Bronchial epithelial cell (primary cell): Measurements from ENCODE around the gene RANBP10. TPM values are rescaled to one million over a fixed set of nuclear protein-coding genes. Genes with fewer than 3 reads are reported as not detected.

Source experiments
- DNase-seq: peaks from one replicate; pipeline ENCODE4 v3.0.0-alpha.2; 2010; ENCODE audit warnings: low read depth
- FAIRE-seq: peaks from 2 replicates; lab custom pipeline; 2011; peaks lifted over from hg19 to GRCh38; lab: Jason Lieb, UNC
- H3K27me3 ChIP-seq: 2 replicates; pipeline ENCODE4 v1.5.1; 2011; ENCODE audit warnings: low read length; ENCODE audit not compliant: control insufficient read depth, insufficient read depth
- H3K36me3 ChIP-seq: 2 replicates; pipeline ENCODE4 v1.5.1; 2011; ENCODE audit warnings: low read length; ENCODE audit not compliant: control insufficient read depth, insufficient read depth
- H3K4me3 ChIP-seq: 2 replicates; pipeline ENCODE4 v1.5.1; 2011; ENCODE audit warnings: mild to moderate bottlenecking, low read depth, low read length, control low read depth
- total RNA-seq: library from RNA; depleted of rRNA; stranded (reverse); fragments of >200 nt; gene quantifications from 2 replicates; pipeline ENCODE4 v1.2.1, GENCODE V29; 2014
- TF ChIP-seq, protein P1 (sequence below): IDR thresholded peaks from 2 replicates; pipeline ENCODE4 v1.5.1; 2011; ENCODE audit warnings: mild to moderate bottlenecking, moderate library complexity, low read length, control low read depth, inconsistent platforms; ENCODE audit not compliant: insufficient read depth, severe bottlenecking

Gene RANBP10
- total RNA-seq, 1 donor from 2014 or later, result 2.6 TPM

DNA sequence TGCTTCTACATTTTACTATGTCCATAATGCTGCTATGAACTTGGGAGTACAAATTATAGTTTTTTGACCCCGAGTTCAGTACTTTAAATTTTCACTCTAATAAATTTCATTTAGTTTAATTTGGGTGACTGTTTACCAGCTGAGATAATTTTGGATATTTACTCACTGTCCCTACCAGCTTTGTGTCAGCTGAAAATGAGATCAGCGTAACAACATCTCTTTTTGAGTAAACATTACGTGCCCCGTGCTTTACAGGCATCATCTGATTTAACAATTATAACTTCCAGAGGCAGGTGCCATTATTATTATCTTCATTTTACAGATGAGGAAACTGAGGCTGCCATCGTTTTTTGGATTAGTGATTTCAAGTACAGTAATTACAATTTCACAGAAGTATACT lies 102.2 kb downstream of the RANBP10 start:
- Histone ChIP-seq H3K4me3 (no peak overlapping the region), H3K36me3 (no peaks in the 10 kb centered on the region), H3K27me3 (no peaks in the 10 kb centered on the region)
- no peak for FAIRE-seq
- DNase-seq, result no peak
- TF ChIP-seq, protein P1, sequence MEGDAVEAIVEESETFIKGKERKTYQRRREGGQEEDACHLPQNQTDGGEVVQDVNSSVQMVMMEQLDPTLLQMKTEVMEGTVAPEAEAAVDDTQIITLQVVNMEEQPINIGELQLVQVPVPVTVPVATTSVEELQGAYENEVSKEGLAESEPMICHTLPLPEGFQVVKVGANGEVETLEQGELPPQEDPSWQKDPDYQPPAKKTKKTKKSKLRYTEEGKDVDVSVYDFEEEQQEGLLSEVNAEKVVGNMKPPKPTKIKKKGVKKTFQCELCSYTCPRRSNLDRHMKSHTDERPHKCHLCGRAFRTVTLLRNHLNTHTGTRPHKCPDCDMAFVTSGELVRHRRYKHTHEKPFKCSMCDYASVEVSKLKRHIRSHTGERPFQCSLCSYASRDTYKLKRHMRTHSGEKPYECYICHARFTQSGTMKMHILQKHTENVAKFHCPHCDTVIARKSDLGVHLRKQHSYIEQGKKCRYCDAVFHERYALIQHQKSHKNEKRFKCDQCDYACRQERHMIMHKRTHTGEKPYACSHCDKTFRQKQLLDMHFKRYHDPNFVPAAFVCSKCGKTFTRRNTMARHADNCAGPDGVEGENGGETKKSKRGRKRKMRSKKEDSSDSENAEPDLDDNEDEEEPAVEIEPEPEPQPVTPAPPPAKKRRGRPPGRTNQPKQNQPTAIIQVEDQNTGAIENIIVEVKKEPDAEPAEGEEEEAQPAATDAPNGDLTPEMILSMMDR, result no peak

DNA sequence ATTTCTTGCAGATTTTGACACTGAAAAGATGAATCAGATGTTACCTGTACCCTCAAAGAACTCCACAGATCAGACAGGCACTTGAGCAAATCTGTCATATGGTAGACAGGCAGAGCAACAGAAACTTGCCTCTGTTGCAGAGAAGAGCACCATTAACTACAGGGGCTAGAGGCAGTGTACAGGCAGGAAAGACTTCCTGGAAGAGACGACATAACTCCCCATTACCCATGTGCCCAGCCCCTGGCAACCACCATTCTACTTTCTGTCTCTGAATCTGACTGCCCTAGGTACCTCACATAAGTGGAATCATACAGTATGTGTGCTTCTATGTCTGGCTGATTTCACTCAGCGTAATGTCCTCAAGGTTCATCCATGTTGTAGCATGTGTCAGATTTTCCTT lies 102.7 kb downstream of the RANBP10 start:
- FAIRE-seq (no peak), DNase-seq (no peak)
- TF ChIP-seq, protein P1, result no peak
- no peak overlapping the region for H3K4me3 ChIP-seq
- H3K27me3 ChIP-seq, result no peaks in the 10 kb centered on the region
- H3K36me3 ChIP-seq, result no peaks in the 10 kb centered on the region

DNA sequence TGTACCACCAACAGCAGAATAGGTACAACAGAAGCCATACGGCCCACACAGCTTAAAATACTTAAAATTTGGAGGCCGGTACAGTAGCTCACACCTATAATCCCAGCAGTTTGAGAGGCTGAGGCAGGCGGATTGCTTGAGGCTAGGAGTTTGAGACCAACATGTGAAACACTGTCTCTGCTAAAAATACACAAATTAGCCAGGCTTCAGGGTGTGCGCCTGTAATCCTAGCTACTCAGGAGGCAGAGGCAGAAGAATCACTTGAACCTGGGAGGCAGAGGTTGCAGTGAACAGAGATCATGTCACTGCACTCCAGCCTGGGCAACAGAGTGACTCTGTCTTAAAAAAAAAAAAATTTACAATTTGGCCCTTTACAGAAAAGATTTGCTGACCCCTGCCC lies 104.2 kb downstream of the RANBP10 start:
- Histone ChIP-seq H3K36me3 (no peaks in the 10 kb centered on the region), H3K27me3 (no peaks in the 10 kb centered on the region)
- FAIRE-seq, result no peak

DNA sequence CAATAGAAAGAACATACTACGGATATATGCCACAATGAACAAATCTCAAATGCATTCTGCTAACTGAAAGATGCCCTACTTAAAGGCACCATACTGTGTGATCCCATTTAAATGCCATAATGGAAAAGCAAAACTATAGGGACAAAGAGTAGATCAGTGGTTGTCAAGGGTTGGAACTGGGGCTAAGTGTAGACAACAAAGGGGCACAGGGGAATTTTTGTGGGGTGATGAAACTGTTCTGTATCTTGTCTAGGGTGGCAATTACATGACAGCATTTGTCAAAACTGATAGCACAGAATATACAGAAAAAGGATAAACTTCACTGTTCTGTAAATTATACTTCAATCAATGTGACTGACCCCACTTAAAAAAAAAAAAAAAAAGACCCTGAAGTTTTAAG lies 104.9 kb downstream of the RANBP10 start:
- Histone ChIP-seq H3K4me3 (no peak overlapping the region), H3K36me3 (no peaks in the 10 kb centered on the region), H3K27me3 (no peaks in the 10 kb centered on the region)
- FAIRE-seq (no peak), DNase-seq (no peak)
- TF ChIP-seq, protein P1, result no peak

More for the DNA sequence above, 104.2 kb downstream of the RANBP10 start:
- no peak for DNase-seq
- no peak overlapping the region for H3K4me3 ChIP-seq
- TF ChIP-seq, protein P1, result no peak

DNA sequence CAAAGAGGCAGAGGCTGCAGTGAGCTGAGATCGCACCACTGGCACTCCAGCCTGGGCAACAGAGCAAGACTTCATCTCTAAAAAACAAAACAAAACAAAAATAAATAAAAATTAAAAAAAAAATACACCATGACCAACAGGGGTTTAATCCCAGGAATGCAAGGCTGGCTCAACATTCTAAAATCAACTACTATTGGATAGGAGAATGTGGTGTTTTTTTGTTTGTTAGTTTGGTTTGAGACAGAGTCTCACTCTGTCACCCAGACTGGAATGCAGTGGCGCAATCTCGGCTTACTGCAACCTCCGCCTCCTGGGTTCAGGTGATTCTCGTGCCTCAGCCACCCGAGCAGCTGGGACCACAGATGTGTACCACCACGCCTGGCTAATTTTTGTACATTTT lies 107.1 kb downstream of the RANBP10 start:
- H3K36me3 ChIP-seq, result no peaks in the 10 kb centered on the region
- DNase-seq, result no peak
- TF ChIP-seq, protein P1, result no peak

DNA sequence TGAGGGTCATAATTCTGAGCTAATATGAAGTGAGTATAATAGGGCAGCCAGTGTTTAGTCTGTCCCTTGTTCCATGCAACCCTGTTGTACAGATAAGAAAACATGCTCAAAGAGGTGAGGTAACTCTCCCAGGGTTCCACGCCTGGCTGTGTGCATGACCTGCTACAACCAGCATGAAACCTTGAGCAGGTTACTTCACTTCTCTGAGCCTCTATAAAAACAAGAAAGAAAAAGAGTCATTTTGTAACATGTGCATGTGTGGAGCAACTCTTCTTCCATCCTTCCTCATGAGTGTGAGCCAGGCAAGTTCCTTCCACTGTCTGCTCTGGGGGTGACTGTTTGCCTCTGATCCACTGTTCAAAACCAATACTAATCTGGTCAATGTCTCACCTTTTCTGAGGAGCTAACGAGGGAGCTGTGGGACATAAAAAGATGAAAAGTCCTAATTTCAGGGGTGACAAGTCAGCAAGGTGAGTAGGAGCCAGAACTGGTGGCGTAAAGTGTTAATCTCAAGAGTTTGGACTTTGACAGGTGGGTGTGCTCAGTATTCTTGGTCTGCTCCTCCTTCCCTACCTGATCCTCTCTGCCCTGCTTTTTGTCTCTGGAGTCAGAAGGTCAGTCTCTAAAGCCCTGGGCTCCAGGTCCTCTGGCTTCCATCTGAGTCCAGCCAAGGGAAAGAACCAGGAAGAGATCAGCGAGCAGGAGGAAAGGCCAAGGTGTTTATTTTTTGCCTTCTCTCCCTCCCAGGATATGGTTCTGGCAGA lies 108.8 kb downstream of the RANBP10 start:
- H3K4me3 ChIP-seq, result no peak overlapping the region
- H3K27me3 ChIP-seq, result no peaks in the 10 kb centered on the region
- TF ChIP-seq, protein P1, result no peak
- no peak for FAIRE-seq
- no peaks in the 10 kb centered on the region for H3K36me3 ChIP-seq
- no peak for DNase-seq

More for the DNA sequence above, 107.1 kb downstream of the RANBP10 start:
- FAIRE-seq, result no peak
- Histone ChIP-seq H3K27me3 (no peaks in the 10 kb centered on the region), H3K4me3 (no peak overlapping the region)
